HEK293T (cell line): ENCODE results near the gene BTNL3.

Experiments used
- CTCF ChIA-PET: fragments of 350-600 bp; formaldehyde crosslinking; extraction: SDS; loops from one replicate; lab custom pipeline; 2021; ENCODE audit warnings: antibody characterized with exemption, inconsistent platforms; lab: Yijun Ruan, JAX
- POLR2A ChIA-PET: fragments of 350-600 bp; formaldehyde crosslinking; extraction: SDS; loops from one replicate; lab custom pipeline; 2020; ENCODE audit warnings: antibody characterized with exemption, inconsistent platforms; lab: Yijun Ruan, JAX
- DNase-seq: peaks from one replicate; pipeline ENCODE4 v3.0.0; 2012; ENCODE audit warnings: mixed read lengths; ENCODE audit errors: extremely low spot score
- ARNT ChIP-seq: fragments of 450-650 bp; IDR thresholded peaks from 2 replicates; pipeline ENCODE4 v1.6.1; 2017; ENCODE audit warnings: mild to moderate bottlenecking
- BHLHE40 ChIP-seq: fragments of 450-650 bp; IDR thresholded peaks from 2 replicates; pipeline ENCODE4 v1.6.1; 2016; ENCODE audit warnings: mild to moderate bottlenecking, moderate library complexity, borderline replicate concordance
- CTBP1 ChIP-seq: fragments of 450-650 bp; IDR thresholded peaks from 2 replicates; pipeline ENCODE4 v1.6.1; 2016; ENCODE audit warnings: borderline replicate concordance
- ELF4 ChIP-seq: fragments of 450-650 bp; IDR thresholded peaks from 2 replicates; pipeline ENCODE4 v1.6.1; 2017; ENCODE audit warnings: antibody characterized with exemption
- FOXA1 ChIP-seq: fragments of 450-650 bp; IDR thresholded peaks from 2 replicates; pipeline ENCODE4 v1.6.1; 2016; ENCODE audit warnings: mild to moderate bottlenecking
- FOXK2 ChIP-seq: fragments of 450-650 bp; IDR thresholded peaks from 2 replicates; pipeline ENCODE4 v1.6.1; 2016; ENCODE audit warnings: mild to moderate bottlenecking
- FOXM1 ChIP-seq: fragments of 450-650 bp; IDR thresholded peaks from 2 replicates; pipeline ENCODE4 v1.6.1; 2017; ENCODE audit warnings: mild to moderate bottlenecking, borderline replicate concordance
- HDGF ChIP-seq: fragments of 450-650 bp; IDR thresholded peaks from 2 replicates; pipeline ENCODE4 v1.6.1; 2017; ENCODE audit warnings: antibody characterized with exemption, borderline replicate concordance
- L3MBTL2 ChIP-seq: fragments of 450-650 bp; conservative IDR thresholded peaks from 2 replicates; pipeline ENCODE4 v1.6.1; 2016; ENCODE audit warnings: mild to moderate bottlenecking
- LEF1 ChIP-seq: fragments of 450-650 bp; IDR thresholded peaks from 2 replicates; pipeline ENCODE4 v1.6.1; 2017; ENCODE audit warnings: mild to moderate bottlenecking, borderline replicate concordance
- NFRKB ChIP-seq: fragments of 450-650 bp; IDR thresholded peaks from 2 replicates; pipeline ENCODE4 v1.6.1; 2016; ENCODE audit warnings: mild to moderate bottlenecking, moderate library complexity
- PKNOX1 ChIP-seq: fragments of 450-650 bp; IDR thresholded peaks from 2 replicates; pipeline ENCODE4 v1.6.1; 2016
- SP1 ChIP-seq: fragments of 450-650 bp; IDR thresholded peaks from 2 replicates; pipeline ENCODE4 v1.6.1; 2017
- SUZ12 ChIP-seq: fragments of 450-650 bp; IDR thresholded peaks from 2 replicates; pipeline ENCODE4 v1.6.1; 2016; ENCODE audit warnings: mild to moderate bottlenecking
- TARDBP ChIP-seq: fragments of 450-650 bp; IDR thresholded peaks from 2 replicates; pipeline ENCODE4 v1.6.1; 2016
- ZNF384 ChIP-seq: fragments of 450-650 bp; IDR thresholded peaks from 2 replicates; pipeline ENCODE4 v1.6.1; 2016

The BTNL3 gene

GRCh38 chr5:180970875-180971274 lies 17.8 kb upstream of the BTNL3 start:
- no peak for DNase-seq
- CTCF ChIA-PET, result no interaction called here
- POLR2A ChIA-PET, result no interaction called here
- no peak for TF ChIP-seq NFRKB
- TF ChIP-seq LEF1, result no peak
- no peak for TF ChIP-seq CTBP1
- no peak for TF ChIP-seq PKNOX1
- no peak for TF ChIP-seq FOXK2
- no peak for TF ChIP-seq TARDBP
- TF ChIP-seq SP1, result no peak
- no peak for TF ChIP-seq BHLHE40
- TF ChIP-seq L3MBTL2, result no peak
- no peak for TF ChIP-seq SUZ12
- no peak for TF ChIP-seq ELF4
- TF ChIP-seq FOXM1, result no peak
- TF ChIP-seq ZNF384, result no peak
- TF ChIP-seq HDGF, result no peak
- TF ChIP-seq FOXA1, result no peak
- no peak for TF ChIP-seq ARNT

GRCh38 chr5:180974612-180975315 lies 13.9 kb upstream of the BTNL3 start:
- CTCF ChIA-PET, result interaction anchor here (0.6 kb wide), 1 partner anchor 104 kb away, joined by 4 read pairs; no protein-coding TSS in a partner anchor
- TF ChIP-seq PKNOX1, result no peak
- no peak for TF ChIP-seq L3MBTL2
- no peak for TF ChIP-seq ELF4
- TF ChIP-seq HDGF, result no peak
- no peak for TF ChIP-seq FOXK2
- POLR2A ChIA-PET, result no interaction called here
- DNase-seq, result no peak

GRCh38 chr5:180975338-180975737 lies 13.3 kb upstream of the BTNL3 start:
- DNase-seq, result no peak
- ChIA-PET CTCF (no interaction called here), POLR2A (no interaction called here)
- TF ChIP-seq FOXK2 (no peak), ZNF384 (no peak), ARNT (no peak), FOXM1 (no peak), SUZ12 (no peak), FOXA1 (no peak), NFRKB (no peak), TARDBP (no peak), PKNOX1 (no peak), SP1 (no peak), ELF4 (no peak)

GRCh38 chr5:180976518-180976917 lies 12.1 kb upstream of the BTNL3 start:
- no peak for DNase-seq
- POLR2A ChIA-PET, result no interaction called here
- CTCF ChIA-PET, result no interaction called here
- no peak for TF ChIP-seq L3MBTL2
- no peak for TF ChIP-seq ARNT
- TF ChIP-seq TARDBP, result no peak
- TF ChIP-seq NFRKB, result no peak
- no peak for TF ChIP-seq ELF4
- TF ChIP-seq FOXA1, result no peak
- no peak for TF ChIP-seq LEF1
- TF ChIP-seq FOXK2, result no peak
- TF ChIP-seq SUZ12, result no peak
- no peak for TF ChIP-seq BHLHE40

- no peak for TF ChIP-seq PKNOX1
- no peak for TF ChIP-seq SUZ12
- TF ChIP-seq NFRKB, result no peak
- no peak for TF ChIP-seq ARNT
- no peak for TF ChIP-seq L3MBTL2
- no peak for TF ChIP-seq HDGF
- TF ChIP-seq FOXK2, result no peak
- no peak for TF ChIP-seq SP1
- no peak for TF ChIP-seq ELF4
- no peak for TF ChIP-seq TARDBP
- TF ChIP-seq BHLHE40, result no peak
- TF ChIP-seq LEF1, result no peak
- no peak for TF ChIP-seq ZNF384
- no peak for TF ChIP-seq CTBP1
- TF ChIP-seq FOXM1, result no peak
- TF ChIP-seq FOXA1, result no peak
- DNase-seq, result no peak
- CTCF ChIA-PET, result no interaction called here
- POLR2A ChIA-PET, result no interaction called here
These were observed 10.8 kb upstream of the BTNL3 start for GRCh38 chr5:180977852-180978251.

- no peak for DNase-seq
- TF ChIP-seq BHLHE40 (no peak), L3MBTL2 (no peak), ARNT (no peak), ZNF384 (no peak), ELF4 (no peak), SUZ12 (no peak), PKNOX1 (no peak), TARDBP (no peak), CTBP1 (no peak), FOXK2 (no peak), LEF1 (no peak), NFRKB (no peak), HDGF (no peak), FOXA1 (no peak), SP1 (no peak), FOXM1 (no peak)
- POLR2A ChIA-PET, result no interaction called here
- CTCF ChIA-PET, result no interaction called here
These were observed 6.5 kb upstream of the BTNL3 start for GRCh38 chr5:180982008-180982741.
